ENCODE data around the gene NXNL1. TPM values are rescaled to one million over a fixed set of nuclear protein-coding genes. Genes with fewer than 3 reads are reported as not detected.

NXNL1 gene
- total RNA-seq, 1 experiment from 2014 or later: not detected

DNA sequence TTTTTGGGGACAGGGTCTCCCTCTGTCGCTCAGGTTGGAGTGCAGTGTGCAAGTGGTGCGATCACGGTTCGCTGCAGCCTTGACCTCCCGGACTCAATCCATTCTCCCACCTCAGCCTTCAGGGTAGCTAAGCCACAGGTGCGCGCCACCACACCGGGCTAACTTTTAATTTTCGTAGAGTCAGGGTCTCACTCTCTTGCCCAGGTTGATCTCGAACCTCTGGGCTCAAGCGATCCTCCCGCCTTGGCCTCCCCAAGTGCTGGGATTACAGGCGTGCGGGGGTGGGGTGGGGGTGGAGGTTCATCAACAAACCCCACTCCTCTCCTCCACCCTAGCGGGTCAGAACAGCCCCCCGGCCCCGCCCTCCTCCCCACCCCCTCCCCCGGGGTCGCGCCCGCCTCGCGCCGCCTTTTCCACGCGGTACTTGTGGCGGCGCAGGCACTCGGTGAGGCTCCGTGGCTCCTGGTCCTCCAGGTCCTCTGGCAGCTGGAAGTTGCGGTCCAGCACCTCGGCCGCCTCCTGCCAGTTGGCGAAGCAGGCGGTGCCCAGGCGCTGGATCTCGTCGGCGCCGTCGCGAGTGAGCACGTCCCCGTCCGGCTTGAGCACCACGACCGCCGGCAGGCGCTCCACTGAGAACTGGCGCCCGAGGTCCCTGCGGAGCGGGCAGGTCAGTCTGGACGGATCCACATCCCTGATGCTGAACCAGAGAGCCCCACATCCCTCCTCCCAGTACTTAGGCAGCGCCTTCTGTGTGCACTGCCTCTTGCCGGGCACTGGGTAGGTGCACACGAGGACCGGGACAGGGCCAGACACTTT, 5.2 kb downstream of the NXNL1 start:
- H2AFZ ChIP-seq (ENCODE audit: low read length): no peak overlapping the region
- no CpG with 5 or more reads among the region's 58 CpGs for WGBS (ENCODE audit: extremely low coverage, insufficient read length, low lambda C conversion rate)
- H3K36me3 Mint-ChIP-seq (ENCODE audit: insufficient read depth in 1 of 3, low read depth in 3 of 3): peaks cover 0 to 2% (median 0%) of the 10 kb centered on the region in 3 experiments; a peak in 2 of 7 replicates

More for the DNA sequence above, 5.2 kb downstream of the NXNL1 start:
- Histone ChIP-seq H3K9ac (ENCODE audit: extremely low read depth, insufficient read length, low read length) (no peak overlapping the region), H4K5ac (ENCODE audit: insufficient read length, low read depth, low read length) (no peak overlapping the region), H3K14ac (ENCODE audit: insufficient read depth, low read length) (no peak overlapping the region; the same call in 1 of the 2 replicates), H2BK15ac (ENCODE audit: low read depth, low read length) (no peak overlapping the region), H3K56ac (ENCODE audit: insufficient read length, low read depth, low read length) (no peak overlapping the region), H2BK20ac (ENCODE audit: low read depth, low read length, poor library complexity, severe bottlenecking) (no peak overlapping the region), H3K79me1 (ENCODE audit: insufficient read depth, low read depth, low read length, poor library complexity, severe bottlenecking) (no peaks in the 10 kb centered on the region), H4K91ac (ENCODE audit: insufficient read length, low read depth, low read length) (no peak overlapping the region), H3K27ac (ENCODE audit: insufficient read length, low read depth, low read length) (no peak overlapping the region), H3K18ac (ENCODE audit: insufficient read length, low read depth, low read length) (no peak overlapping the region), H3K9me3 (ENCODE audit: control insufficient read depth, low read depth, low read length) (no peaks in the 10 kb centered on the region), H4K20me1 (ENCODE audit: control insufficient read depth, insufficient read depth, insufficient read length) (peaks cover 4% of the 10 kb centered on the region), H3K4ac (ENCODE audit: low read depth, low read length) (no peak overlapping the region), H2BK120ac (ENCODE audit: low read depth, low read length, poor library complexity, severe bottlenecking) (no peak overlapping the region), H3T11ph (ENCODE audit: low read length) (no peak overlapping the region), H3K79me2 (ENCODE audit: insufficient read depth, low read length) (no peaks in the 10 kb centered on the region), H3K23me2 (ENCODE audit: insufficient read length, low read depth, low read length, poor library complexity, severe bottlenecking) (no peaks in the 10 kb centered on the region), H2BK12ac (ENCODE audit: insufficient read length, low read depth, low read length) (no peak overlapping the region), H4K8ac (replicated peaks; ENCODE audit: insufficient read length, low read depth, low read length) (no peak overlapping the region), H3K4me2 (ENCODE audit: insufficient read depth, insufficient read length, low read length) (peak overlapping the region; percentile 38), H3K23ac (ENCODE audit: insufficient read length, low read depth, low read length) (no peak overlapping the region), H2BK5ac (ENCODE audit: insufficient read length, low read length) (no peak overlapping the region), H3K27me3 (ENCODE audit: insufficient read depth, low read length) (peaks cover 3% of the 10 kb centered on the region; the same call in 1 of the 2 replicates), H3K4me1 (ENCODE audit: insufficient read depth, low read length) (no peaks in the 10 kb centered on the region), H2AK5ac (ENCODE audit: insufficient read length, low read length) (no peak overlapping the region)
- Mint-ChIP-seq H3K4me3 (peak overlapping the region in 1 of 2 experiments; percentile 76; a peak in 3 of 5 replicates), H3K27me3 (ENCODE audit: low read depth) (peaks cover 62% of the 10 kb centered on the region), H3K9me3 (peaks cover 0 to 5% of the 10 kb centered on the region in 2 experiments; a peak in 1 of 5 replicates), H3K27ac (no peak overlapping the region), H3K4me1 (peaks cover 7 to 14% of the 10 kb centered on the region in 2 experiments)
- peak; percentile 46 for DNase-seq
- TF ChIP-seq, protein P1, sequence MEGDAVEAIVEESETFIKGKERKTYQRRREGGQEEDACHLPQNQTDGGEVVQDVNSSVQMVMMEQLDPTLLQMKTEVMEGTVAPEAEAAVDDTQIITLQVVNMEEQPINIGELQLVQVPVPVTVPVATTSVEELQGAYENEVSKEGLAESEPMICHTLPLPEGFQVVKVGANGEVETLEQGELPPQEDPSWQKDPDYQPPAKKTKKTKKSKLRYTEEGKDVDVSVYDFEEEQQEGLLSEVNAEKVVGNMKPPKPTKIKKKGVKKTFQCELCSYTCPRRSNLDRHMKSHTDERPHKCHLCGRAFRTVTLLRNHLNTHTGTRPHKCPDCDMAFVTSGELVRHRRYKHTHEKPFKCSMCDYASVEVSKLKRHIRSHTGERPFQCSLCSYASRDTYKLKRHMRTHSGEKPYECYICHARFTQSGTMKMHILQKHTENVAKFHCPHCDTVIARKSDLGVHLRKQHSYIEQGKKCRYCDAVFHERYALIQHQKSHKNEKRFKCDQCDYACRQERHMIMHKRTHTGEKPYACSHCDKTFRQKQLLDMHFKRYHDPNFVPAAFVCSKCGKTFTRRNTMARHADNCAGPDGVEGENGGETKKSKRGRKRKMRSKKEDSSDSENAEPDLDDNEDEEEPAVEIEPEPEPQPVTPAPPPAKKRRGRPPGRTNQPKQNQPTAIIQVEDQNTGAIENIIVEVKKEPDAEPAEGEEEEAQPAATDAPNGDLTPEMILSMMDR (conservative IDR thresholded peaks at IDR 0.05): no peak
